Measurements from ENCODE around the gene ITCH. TPM values are rescaled to one million over a fixed set of nuclear protein-coding genes. Genes with fewer than 3 reads are reported as not detected.

ITCH gene
- total RNA-seq, 1 experiment from 2014 or later = 33.2 TPM

GRCh38 chr20:34558320-34559218 lies 195.5 kb downstream of the ITCH start, which contains the start of gene MAP1LC3A:
TSS of gene MAP1LC3A (plus strand) at chr20:34558718. CDS start at chr20:34558869, 151 bp downstream.
- in situ Hi-C loops (cut with HindIII; ENCODE audit: low sequenced_read_pairs) = no loop called here
- DNase-seq (ENCODE audit: low spot score) = peak; percentile 97

- in situ Hi-C loops (cut with HindIII; ENCODE audit: low sequenced_read_pairs) = no loop called here
- DNase-seq (ENCODE audit: low spot score) = no peak
These were observed 196.5 kb downstream of the ITCH start for GRCh38 chr20:34559311-34560140.

- in situ Hi-C loops (cut with HindIII; ENCODE audit: low sequenced_read_pairs) = no loop called here
These were observed 197.1 kb downstream of the ITCH start for GRCh38 chr20:34560141-34560523.

GRCh38 chr20:34560614-34561013 lies 197.5 kb downstream of the ITCH start:
- DNase-seq (ENCODE audit: low spot score) = no peak
- in situ Hi-C loops (cut with HindIII; ENCODE audit: low sequenced_read_pairs) = no loop called here

More at GRCh38 chr20:34560141-34560523, 197.1 kb downstream of the ITCH start:
- no peak for DNase-seq (ENCODE audit: low spot score)

Other genes with a start within 250 kb of the ITCH start
- not detected in 2 replicates for gene ASIP, start 121.8 kb upstream of the ITCH start, total RNA-seq (2014; rRNA removed; shearing (Covaris generic))
- 302 and 320 TPM in 2 replicates for gene AHCY, start 59.9 kb upstream of the ITCH start, total RNA-seq (2014; rRNA removed; shearing (Covaris generic))
- 58.9 and 82.5 TPM in 2 replicates for gene DYNLRB1, start 153.1 kb downstream of the ITCH start, total RNA-seq (2014; rRNA removed; shearing (Covaris generic))
- 0.37 TPM in 1 of 2 replicates, not detected in the other for gene MAP1LC3A, start 195.4 kb downstream of the ITCH start, total RNA-seq (2014; rRNA removed; shearing (Covaris generic))